DOHH2 (cell line): ENCODE measurements around the gene B3GNT8.

ENCODE experiments used
- EZH2phosphoT487 ChIP-seq: fragments of 200-600 bp; sonication (generic); IDR thresholded peaks from 2 replicates; pipeline ENCODE4 v1.6.1; 2017; ENCODE audit warnings: borderline replicate concordance, mild to moderate bottlenecking, antibody characterized with exemption, low read length, moderate library complexity, mixed read lengths
- TF ChIP-seq, protein P1 (sequence below): fragments of 200-600 bp; sonication (generic); IDR thresholded peaks from one replicate; pipeline ENCODE4 v1.5.1; 2014; ENCODE audit warnings: antibody characterized with exemption, mild to moderate bottlenecking, low read depth, low read length; ENCODE audit not compliant: poor library complexity, severe bottlenecking

DNA sequence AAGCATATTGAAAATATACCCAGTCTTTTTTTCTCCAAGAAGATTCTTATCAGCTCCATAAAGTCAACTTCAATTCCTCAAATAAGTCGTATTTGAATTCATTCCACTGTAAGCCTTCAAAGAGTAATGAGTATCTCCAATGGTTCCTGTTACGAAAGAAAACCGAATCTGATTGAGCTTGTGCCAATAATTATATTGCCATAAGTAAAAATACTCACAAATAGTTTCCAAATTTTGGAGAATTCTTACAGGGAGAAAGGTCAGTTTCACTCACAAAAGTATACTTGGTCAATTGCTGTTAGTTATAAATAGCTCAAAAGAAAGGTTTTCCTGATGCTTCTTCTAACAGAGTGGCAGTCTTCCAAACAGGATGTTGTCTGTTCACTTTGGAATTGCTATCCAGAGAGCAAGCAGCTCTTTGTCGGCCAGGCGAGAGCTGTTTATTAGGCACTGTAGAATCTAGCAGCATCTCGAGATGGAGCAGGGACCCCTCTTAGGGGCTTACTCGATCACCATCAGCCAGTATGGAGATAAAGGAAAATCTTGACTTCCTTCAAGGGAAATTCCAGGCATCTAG, 29.3 kb upstream of the B3GNT8 start:
- TF ChIP-seq, protein P1, sequence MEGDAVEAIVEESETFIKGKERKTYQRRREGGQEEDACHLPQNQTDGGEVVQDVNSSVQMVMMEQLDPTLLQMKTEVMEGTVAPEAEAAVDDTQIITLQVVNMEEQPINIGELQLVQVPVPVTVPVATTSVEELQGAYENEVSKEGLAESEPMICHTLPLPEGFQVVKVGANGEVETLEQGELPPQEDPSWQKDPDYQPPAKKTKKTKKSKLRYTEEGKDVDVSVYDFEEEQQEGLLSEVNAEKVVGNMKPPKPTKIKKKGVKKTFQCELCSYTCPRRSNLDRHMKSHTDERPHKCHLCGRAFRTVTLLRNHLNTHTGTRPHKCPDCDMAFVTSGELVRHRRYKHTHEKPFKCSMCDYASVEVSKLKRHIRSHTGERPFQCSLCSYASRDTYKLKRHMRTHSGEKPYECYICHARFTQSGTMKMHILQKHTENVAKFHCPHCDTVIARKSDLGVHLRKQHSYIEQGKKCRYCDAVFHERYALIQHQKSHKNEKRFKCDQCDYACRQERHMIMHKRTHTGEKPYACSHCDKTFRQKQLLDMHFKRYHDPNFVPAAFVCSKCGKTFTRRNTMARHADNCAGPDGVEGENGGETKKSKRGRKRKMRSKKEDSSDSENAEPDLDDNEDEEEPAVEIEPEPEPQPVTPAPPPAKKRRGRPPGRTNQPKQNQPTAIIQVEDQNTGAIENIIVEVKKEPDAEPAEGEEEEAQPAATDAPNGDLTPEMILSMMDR: no peak
- no peak for TF ChIP-seq EZH2phosphoT487
